ENCODE data around the gene MTMR1. TPM values are rescaled to one million over a fixed set of nuclear protein-coding genes. Genes with fewer than 3 reads are reported as not detected.
A peak's percentile ranks its signal among the peaks of the same experiment; 100 is the strongest.

The MTMR1 gene
- total RNA-seq, 4 donors from 2014 or later: 15.0 to 27.7 (median 22.1) TPM

DNA sequence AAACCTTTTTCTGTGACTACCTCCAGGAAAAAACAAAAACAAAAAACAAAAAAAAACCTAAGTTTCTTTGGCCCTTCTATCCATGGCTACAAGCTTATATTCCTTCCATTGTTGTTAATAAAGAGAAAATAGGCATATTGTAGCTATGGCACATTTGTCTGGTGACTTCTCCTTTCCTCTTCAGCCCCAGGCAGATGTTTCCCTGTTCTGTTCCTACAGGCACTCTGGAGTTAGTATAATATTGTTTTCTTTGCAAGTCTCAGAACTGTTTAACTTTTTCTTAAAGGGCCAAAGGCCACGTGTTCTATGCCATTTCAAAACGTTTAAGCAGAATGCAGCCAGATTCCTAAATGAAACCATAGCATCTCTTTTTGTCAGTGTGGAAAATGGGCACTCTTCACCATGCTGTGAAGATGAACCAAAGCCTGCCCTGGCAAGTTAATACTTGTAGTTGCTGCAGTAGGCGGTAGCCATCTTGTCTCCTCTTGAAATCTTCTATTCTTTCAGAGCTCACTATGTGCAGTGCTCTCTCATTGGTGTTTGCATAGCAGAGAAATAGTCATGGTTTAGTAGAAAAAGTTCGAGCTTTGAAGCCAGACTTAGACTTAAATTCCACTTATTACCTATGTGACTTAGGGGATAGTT lies 44.8 kb upstream of the MTMR1 start:
- WGBS: 57% methylated on average over 4 of the region's 4 CpGs
- intact Hi-C loops (cut with DNase I): no loop called here
- H3K27ac ChIP-seq (replicated peaks in 1 of 4): peak overlapping the region in 2 of 4 donors; percentile 18 to 31
- no peak overlapping the region for H3K4me3 ChIP-seq
- TF ChIP-seq, protein P1, sequence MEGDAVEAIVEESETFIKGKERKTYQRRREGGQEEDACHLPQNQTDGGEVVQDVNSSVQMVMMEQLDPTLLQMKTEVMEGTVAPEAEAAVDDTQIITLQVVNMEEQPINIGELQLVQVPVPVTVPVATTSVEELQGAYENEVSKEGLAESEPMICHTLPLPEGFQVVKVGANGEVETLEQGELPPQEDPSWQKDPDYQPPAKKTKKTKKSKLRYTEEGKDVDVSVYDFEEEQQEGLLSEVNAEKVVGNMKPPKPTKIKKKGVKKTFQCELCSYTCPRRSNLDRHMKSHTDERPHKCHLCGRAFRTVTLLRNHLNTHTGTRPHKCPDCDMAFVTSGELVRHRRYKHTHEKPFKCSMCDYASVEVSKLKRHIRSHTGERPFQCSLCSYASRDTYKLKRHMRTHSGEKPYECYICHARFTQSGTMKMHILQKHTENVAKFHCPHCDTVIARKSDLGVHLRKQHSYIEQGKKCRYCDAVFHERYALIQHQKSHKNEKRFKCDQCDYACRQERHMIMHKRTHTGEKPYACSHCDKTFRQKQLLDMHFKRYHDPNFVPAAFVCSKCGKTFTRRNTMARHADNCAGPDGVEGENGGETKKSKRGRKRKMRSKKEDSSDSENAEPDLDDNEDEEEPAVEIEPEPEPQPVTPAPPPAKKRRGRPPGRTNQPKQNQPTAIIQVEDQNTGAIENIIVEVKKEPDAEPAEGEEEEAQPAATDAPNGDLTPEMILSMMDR (IDR thresholded peaks at IDR 0.05): no peak
- no peak for TF ChIP-seq EP300 (IDR thresholded peaks at IDR 0.05)
- no peak for TF ChIP-seq POLR2AphosphoS5 (IDR thresholded peaks at IDR 0.05)
- TF ChIP-seq POLR2A (IDR thresholded peaks at IDR 0.05; ENCODE audit: low read depth): no peak
- H3K36me3 ChIP-seq: peaks cover 0 to 19% (median 7%) of the 10 kb centered on the region in 4 donors
- H3K4me1 ChIP-seq: peaks cover 0 to 9% (median 4%) of the 10 kb centered on the region in 4 donors
- H3K27me3 ChIP-seq: no peaks in the 10 kb centered on the region
- no peaks in the 10 kb centered on the region for H3K9me3 ChIP-seq
- no peak for DNase-seq (ENCODE audit: extremely low spot score)

DNA sequence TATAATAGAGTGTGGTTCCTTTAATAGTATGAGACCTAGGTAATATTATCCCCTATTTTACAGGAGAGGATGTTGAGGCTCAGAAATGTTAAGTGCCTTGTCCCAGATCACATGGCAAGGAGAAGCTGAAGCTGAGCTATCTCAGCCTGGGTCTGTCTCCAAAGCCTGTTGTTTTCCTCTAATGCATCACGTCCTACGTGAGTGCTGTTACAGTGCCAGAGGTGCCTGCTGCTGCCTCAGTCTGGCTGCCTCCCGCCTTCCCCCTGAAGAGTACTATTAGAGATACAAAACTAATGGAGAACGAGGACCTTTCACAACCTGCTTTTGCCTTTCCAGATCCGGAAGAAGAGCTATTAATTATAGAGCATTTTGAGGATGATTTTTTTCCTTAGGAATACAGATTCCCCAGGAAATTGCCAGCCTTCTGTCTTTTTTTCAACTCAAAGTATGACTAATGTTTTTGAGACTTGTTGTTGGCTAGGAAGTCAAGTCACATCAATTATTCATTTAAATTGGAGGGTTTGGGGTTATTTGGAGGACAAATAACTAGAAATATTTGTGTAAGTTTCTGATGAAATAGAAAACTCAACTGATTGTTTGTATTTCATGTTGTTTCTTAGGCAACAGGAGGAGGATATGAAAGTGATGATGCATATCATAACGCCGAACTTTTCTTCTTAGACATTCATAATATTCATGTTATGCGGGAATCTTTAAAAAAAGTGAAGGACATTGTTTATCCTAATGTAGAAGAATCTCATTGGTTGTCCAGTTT lies 43.9 kb upstream of the MTMR1 start:
- WGBS: 60% methylated on average over 8 of the region's 8 CpGs
- no peak for TF ChIP-seq EP300 (IDR thresholded peaks at IDR 0.05)
- TF ChIP-seq, protein P1 (IDR thresholded peaks at IDR 0.05): no peak
- peak in 1 of 2 donors; percentile 14 for TF ChIP-seq POLR2AphosphoS5 (IDR thresholded peaks at IDR 0.05)
- intact Hi-C loops (cut with DNase I): no loop called here
- peaks cover 0 to 19% (median 7%) of the 10 kb centered on the region in 4 donors for H3K36me3 ChIP-seq
- H3K9me3 ChIP-seq: no peaks in the 10 kb centered on the region
- H3K27ac ChIP-seq (replicated peaks in 1 of 4): peak overlapping the region in 2 of 4 donors; percentile 18 to 31
- H3K4me1 ChIP-seq: peaks cover 0 to 9% (median 4%) of the 10 kb centered on the region in 4 donors
- no peaks in the 10 kb centered on the region for H3K27me3 ChIP-seq
- no peak overlapping the region for H3K4me3 ChIP-seq
- DNase-seq (ENCODE audit: extremely low spot score): no peak

DNA sequence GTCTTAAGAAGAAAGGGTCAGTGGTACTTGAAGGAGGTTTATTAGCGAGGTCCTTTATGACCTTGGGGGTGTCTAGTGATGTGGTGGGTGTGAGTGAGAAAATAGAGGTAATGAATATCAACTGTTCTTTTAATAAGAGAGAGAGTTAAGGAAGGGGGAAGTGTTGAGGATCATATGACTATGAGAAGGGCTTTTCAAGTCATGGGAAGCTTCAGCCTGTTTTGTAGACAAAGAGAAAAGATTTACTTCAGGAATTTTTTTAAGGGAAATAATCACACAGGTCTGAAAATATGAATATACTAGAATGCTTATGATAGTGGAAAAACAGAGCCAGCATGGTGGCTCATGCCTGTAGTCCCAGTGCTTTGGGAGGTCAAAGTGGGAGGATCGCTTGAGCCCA lies 41.3 kb upstream of the MTMR1 start:
- no peak for DNase-seq (ENCODE audit: extremely low spot score)
- WGBS: 82% methylated on average over 2 of the region's 2 CpGs
- intact Hi-C loops (cut with DNase I): no loop called here
- H3K27me3 ChIP-seq: no peaks in the 10 kb centered on the region
- H3K9me3 ChIP-seq: no peaks in the 10 kb centered on the region
- peaks cover 0 to 16% (median 2%) of the 10 kb centered on the region in 4 donors for H3K36me3 ChIP-seq
- H3K4me1 ChIP-seq: peaks cover 0 to 9% (median 4%) of the 10 kb centered on the region in 4 donors
- TF ChIP-seq, protein P1 (IDR thresholded peaks at IDR 0.05): no peak
- TF ChIP-seq POLR2AphosphoS5 (IDR thresholded peaks at IDR 0.05): no peak
- TF ChIP-seq EP300 (IDR thresholded peaks at IDR 0.05): no peak
- no peak for TF ChIP-seq POLR2A (IDR thresholded peaks at IDR 0.05; ENCODE audit: low read depth)
- H3K4me3 ChIP-seq: no peak overlapping the region
- no peak overlapping the region for H3K27ac ChIP-seq (replicated peaks in 1 of 4)

DNA sequence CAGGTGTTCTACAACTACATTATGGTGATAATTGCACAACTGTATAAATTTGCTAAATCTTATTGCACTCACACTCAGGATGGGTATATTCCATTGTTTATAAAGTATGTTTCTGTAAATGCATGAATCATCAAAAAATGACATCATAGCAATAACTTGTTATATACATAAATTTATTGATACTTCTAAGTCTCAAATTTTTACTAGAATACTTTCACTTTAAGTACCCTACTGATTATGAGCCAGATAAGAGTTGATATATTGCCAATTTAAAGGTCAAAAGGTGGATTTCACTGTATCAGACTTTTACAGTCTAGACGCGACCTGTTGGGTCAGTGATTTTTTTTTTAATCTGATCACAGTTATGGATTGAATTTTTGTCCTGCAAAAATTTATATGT lies 37.4 kb upstream of the MTMR1 start:
- Histone ChIP-seq H3K27ac (replicated peaks in 1 of 4) (no peak overlapping the region), H3K4me3 (no peak overlapping the region), H3K9me3 (no peaks in the 10 kb centered on the region), H3K4me1 (no peaks in the 10 kb centered on the region), H3K36me3 (peaks cover 0 to 20% (median 11%) of the 10 kb centered on the region in 4 donors), H3K27me3 (no peaks in the 10 kb centered on the region)
- intact Hi-C loops (cut with DNase I): no loop called here
- WGBS: 81% methylated on average over 2 of the region's 2 CpGs
- TF ChIP-seq EP300 (IDR thresholded peaks at IDR 0.05) (no peak), POLR2A (IDR thresholded peaks at IDR 0.05; ENCODE audit: low read depth) (no peak), POLR2AphosphoS5 (IDR thresholded peaks at IDR 0.05) (no peak)
- TF ChIP-seq, protein P1 (IDR thresholded peaks at IDR 0.05): no peak
- no peak for DNase-seq (ENCODE audit: extremely low spot score)

Data from esophagus muscularis mucosa (tissue), 4 donors.